HG02610 (cell line): ENCODE results near the gene MKNK2.
"Not testable (repeated sequence)": the region's sequence is repeated elsewhere in the genome, so short reads cannot be mapped to it uniquely, and the experiment has no call there.

Source experiments
- ATAC-seq: cut with Tn5 transposase; IDR thresholded peaks from one replicate; pipeline ENCODE4 v1.9.1; 2021; ENCODE audit warnings: mild to moderate bottlenecking, moderate library complexity; ENCODE audit not compliant: unreplicated experiment

MKNK2 gene

DNA sequence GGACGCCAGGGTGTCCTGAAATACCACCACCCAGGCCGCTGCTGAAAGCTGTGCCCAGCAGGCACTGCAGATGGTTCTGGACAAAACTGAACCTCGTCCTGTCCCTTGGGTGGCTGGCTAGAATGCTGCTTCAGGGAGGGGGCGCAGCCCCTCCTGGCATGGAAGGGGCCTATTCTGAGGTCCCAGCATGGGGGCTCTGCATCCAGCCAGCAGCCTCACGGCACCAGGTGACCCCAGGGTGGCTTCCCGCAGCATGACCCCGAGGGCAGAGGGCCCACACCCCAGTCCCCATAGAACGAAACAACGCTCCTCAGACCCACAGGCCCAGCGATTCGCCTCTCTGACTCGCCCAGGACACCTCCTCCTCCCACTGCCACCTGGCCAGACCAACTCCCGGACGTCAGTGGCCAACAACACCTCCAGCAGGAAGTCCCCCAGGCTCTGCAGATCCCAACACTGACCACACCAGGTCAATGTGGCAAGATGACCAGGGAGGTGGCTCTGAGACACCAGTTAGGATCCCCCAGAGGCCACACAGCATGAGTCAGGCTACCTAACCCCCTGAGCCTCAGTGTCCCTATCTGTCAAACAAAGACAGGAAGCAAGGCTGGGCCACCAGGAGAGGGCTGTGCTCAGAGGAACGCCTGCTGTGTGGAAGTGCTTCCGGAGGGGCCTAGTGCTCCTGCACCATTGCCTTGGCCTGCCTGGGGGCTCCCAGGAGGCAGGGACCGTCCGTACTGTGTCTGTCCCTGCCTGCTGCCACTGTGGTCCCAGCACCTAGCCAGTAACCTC lies 6.1 kb downstream of the MKNK2 start:
- no peak for ATAC-seq

DNA sequence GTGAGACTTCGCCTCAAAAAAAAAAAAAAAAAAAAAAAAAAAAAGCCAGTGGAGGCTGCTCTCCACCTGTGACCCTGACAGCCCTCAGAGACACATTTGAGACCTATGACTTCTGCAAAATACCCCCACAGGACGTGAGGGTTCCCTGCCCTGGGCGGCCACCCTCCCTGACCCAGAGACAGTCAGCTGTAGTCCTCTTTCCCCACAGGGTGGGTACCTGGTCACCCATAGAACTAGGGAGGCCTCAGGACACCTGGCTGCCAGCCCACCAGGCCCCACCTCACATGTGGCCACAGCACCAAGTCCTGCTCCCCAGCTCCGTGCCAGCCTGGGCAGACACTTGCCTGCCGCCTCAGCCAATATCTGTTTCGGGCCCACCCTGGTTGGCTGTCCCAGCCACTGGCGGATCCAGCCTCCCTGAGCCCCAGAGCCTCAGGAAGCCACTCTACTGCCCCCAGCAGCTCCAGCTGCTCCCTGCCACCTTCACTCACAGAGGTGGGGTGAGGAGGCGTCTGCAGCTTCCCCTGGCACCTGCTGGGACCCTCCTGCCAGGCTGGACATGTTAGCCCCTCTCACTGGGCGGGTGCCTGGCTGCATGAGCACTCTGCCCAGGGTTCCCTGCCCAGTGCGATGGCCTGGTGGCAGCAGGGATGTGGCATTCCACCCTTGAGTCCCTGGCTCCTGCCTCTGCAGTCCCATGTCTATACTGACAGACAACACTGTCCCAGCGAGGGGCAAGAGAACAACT lies 6.9 kb downstream of the MKNK2 start:
- no peak for ATAC-seq

DNA sequence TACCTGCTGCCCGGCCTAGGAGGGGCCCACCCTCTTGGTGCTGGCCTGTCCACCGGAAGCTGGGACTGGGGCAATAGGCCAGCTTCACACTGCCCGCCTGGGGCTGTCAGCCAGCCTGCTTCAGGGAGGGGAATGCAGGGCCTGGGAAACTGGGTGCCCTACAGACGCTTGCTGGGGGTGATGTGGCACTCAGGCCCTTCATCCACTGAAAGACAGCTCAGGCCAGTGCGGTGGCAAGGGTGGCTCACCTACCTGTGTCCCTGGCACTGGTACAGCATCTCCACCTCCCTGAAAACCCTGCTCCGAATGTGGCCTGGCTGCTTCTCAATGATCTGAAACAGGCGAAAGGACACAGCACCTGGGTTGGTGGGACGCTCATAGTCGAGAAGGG lies 7.8 kb downstream of the MKNK2 start:
- ATAC-seq = no peak

DNA sequence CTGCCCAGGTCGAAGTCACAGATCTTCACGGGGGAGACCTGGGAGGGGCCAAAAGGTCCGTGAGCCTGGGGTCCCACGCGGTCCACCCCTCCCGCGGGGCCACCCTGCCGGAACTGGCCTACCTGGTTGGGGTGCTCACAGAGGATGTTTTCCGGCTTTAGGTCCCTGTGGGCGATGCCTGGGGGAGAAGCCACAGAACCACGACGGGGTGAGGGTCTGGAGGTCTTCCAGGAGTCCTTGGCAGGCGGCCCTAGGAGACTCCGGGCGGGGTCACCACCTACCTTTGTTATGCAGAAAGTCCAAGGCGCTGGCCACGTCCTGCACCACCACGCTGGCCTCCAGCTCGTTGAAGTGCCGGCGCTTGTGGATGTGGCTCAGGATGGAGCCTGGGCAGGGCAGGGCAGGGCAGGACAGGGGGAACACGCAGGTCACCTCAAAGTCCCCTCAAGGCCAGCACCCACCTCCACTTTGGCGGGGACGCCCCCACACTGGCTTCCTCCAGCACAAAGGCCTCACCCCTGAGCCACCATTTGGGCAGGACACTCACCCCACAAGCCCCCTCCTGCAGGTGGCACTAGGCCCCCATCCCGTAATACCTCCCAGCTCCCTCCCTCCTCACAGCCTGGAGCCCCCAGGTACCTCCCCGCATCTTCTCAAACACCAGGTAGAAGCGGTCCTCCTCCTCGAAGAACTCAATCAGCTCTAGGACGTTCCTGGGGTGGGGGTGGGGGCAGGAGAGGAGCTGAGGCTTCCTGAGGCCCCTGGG lies 8.4 kb downstream of the MKNK2 start:
- no peak for ATAC-seq

DNA sequence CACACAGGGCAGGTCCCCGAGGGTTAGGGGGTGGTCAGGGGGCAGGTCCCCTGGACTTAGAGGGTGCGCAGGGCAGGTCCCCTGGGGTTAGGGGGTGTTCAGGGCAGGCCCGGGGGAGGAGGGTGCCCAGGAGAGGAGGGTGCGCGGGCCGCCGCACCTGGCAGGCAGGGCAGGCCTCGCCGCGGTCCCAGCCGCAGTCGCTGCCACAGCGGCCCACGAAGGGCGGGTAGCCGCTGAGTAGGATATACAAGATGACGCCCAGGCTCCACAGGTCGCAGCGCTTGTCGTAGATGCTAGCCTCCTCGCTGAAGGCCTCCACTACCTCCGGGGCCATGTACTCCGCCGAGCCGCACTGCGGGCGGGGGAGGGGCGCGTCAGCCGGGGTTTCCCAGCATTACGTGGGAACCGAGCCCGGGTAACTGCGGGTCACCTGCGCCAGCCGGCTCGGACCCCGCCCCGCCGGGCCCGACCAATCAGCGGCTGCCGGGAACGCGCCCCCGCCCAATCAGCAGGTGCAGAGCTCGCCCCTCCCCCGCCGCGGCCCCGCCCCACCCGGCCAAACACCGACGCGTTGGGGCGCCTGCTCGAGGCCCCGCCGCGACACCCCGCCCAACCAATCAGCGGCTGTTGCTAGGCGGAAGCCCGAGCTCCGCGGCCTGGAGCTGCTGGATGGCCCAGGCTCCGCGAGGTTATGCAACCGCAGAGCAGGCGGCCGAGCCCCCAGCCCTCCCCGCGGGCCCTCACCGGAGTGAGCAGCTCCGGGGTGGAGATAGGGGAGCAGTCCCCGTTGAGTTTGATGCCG lies 9.2 kb downstream of the MKNK2 start:
- ATAC-seq = peak; percentile 55

DNA sequence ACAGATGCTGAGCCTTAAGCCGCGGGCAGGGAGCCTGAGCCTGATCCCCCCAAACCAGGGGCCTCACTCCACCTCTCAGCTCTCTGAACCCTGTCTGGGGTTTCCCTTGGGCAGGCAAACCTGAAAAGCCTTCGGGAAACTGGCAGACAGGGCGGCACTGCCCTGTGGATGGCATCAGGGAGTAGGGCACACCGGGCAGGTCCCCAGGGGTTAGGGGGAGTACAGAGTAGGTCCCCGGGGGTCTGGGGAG lies 9.7 kb downstream of the MKNK2 start:
- ATAC-seq = no peak

DNA sequence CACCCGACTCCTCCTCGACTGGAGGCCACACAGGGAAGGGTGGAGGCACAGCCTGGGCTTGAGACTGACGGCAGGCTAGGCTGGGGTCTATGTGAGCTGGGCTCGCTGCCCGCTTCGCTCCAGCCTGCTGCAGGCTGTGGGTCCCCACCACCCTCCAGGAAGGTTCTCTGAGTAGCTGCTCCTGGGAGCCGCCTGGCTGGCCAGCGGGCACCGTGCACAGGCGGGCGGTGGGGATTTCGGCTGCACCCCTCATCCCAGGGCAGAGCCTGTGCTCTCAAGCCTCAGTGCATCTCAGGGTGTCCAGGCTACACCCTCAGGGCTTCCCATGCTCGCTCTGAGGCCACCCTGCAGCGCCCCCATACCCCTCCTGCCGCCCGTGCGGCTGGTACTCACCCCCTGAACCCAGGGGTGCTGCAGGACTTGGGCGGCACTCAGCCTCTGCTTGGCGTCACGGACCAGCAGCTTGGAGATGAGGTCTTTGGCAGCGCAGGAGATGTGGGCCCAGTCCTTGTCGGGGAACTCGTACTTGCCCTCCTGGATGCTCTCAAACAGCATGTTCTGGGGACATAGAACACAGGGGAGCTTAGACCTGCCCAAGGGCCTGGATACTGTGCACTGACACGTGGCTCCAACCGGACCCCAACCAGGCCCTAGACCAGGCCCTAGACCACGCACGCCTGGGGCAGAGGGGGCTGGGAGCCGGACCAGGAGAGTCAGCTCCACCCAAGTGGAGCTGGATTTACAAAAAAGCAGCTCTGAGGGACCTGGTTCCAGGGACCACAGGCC lies 10.2 kb downstream of the MKNK2 start:
- no peak for ATAC-seq

DNA sequence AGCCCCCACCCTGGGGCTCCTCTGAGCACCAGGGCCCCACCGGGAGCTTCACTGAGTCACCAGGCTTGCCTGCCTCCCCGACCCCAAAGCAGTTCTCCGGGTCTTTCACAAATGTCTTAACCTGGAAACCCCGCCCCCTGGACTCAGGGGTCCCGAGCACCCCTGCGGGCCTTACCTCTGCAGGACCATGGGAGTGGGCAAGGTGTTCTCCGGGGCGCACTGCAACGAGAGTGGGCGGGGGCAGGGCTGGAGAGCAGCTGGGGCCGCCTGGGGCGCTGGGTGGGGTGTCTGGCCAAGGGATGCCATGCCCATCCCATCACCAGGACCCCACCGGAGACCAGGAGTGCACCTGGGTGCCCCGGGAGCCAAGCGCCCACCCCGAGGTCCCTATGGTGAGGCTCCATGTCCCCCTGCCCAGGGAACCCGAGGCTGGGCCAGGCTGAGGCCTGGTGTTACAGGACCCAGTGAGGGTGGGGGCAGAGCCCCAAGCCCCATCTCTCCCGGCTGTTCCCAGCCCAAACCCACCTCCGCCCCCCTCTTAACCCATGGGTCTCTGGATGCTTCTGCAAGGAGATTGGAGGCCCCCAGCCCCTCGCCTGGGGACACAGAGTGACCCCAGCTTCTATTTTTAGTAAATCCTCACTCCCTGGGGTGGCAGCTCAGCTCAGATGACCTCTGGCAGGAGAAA lies 10.9 kb downstream of the MKNK2 start:
- no peak for ATAC-seq

DNA sequence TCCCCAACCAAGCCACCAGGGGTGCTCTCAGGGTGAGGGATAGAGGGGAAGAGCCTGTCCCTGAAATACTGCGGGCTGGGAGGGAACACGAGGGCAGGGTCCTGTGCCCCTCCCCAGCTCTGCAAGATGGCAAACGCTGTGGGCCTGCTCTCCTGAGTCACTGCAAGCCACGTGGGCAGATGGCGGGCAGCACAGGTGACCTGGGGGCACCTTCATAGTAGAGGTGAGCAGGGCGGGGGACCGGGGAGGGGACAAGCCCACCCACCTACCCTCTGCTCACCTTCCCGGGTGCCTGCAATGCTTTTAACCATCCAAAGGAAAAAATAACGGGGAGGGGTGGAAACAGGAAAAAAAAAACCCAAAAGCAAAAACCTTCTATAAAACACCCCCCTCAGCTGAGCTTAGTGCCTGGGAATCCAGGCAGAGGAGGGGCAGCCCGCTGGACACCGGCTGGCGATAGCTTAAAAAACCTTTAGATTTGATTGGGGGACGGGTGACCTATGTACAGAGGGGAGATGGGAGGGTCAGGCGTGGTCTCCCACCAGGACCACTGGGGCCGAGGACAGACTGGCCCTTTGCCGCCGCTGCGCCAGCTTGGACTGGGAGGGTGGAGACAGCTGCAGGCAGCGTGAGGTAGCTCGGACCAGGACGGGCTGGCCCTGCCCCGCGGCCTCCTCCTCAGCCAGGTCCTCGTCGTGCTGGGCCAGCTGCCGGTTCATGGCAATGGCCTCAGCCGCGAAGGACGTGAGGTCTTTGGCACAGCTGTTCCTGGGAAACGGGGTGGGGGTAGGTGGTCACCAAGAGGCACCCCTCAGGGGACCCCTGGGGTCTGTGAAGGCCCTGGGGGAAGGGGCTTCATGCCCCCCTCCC lies 11.7 kb downstream of the MKNK2 start:
- no peak for ATAC-seq

DNA sequence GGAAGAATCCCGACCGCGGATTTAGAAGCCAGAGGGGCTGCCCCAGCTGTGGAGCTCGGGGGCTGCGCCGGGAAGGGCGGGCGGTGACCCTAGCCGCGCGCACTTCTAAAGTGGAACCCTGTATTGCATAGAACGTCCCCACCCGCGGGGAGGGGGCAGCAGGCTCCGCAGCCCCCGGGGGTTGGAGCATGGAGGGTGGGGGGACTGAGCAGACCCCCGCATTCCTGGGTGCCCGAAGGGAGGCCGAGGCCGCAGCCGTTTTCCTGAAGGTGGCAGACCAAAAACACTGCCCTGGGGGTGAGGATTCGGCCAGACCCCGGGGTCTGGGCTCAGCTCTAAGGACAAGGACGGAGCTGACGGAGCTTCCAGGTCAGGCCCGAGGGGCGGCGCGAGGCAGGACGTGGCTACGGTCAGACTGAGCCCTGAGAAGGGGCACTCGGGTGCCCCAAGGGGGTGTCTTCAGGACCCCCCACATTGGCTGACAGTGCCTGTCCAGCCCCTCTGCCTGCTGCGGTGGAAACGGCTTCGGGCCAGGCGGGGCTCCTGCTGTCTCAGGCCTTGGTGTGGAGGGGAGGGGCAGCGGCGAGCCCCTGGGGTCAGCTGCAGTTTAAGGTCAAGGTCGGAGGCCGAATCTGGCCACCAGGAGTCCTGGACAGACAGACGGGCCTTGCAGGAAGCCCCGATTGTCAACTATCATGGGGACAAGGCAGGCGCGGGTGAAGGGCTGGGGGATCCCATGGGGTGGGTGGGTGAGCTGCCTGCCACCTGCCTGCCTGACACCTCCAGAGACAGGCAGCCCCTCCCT lies 12.6 kb downstream of the MKNK2 start:
- no peak for ATAC-seq

DNA sequence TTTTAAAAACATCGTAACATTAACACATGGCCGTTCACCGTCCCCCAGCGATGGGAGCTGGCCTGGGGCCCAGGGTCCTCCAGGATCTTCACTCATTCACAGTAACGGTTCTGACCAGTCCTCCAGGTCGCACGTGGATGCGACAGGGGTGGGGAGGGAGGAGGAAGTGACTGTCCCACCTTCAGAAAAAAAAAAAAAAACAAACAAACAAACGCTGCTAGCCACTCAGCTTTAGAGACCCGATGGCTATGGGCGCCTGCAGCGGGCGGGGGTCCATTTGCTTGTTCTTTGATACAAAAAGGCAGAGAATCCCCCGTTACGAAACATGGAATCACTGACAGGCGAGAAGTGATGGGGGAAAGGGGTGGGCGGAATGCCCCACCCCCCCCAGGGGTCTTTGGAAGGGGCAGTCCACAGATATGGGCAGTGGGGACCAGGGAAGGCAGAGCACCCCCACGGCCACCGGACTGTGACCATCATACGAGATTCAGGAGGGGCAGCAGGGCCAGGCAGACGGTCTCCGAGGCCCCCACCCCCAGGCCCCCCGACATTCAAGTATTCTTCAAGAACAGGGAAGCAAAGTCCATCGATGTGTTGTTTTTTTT lies 13.3 kb downstream of the MKNK2 start:
- ATAC-seq = no peak

DNA sequence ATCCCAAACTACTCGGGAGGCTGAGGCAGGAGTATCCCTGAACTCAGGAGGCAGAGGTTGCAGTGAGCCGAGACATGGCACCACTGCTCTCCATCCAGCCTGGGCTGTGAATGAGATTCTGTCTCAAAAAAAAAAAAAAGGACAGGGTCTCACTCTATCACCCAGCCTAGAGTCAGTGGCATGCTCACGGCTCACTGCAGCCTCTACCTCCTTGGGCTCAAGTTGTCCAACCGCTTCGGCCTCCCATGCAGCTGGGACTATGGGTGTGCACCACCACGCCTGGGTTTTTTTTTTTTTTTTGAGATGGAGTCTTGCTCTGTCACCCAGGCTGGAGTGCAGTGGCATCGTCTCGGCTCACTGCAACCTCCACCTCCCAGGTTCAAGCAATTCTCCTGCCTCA lies 14.6 kb downstream of the MKNK2 start:
- ATAC-seq = no peak

DNA sequence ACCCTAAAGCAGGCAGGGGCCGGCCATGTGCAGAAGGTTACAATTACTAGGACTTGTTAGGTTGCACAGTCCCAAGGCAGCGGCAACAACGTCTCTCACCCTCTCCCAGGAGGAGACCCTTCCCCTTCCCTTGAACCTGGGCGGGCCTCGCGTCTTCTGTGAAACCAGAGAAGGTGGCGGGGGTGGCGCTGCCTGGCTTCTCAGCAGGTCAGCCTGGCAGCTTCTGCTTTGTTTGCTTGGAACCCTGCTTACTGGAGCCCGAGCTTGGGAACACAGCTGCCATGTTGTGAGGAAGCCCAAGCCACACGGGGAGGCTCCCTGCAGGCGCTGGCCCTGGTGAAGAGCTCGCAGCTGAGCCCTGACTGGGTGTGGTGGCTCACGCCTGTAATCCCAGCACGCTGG lies 15.5 kb downstream of the MKNK2 start:
- ATAC-seq = no peak

DNA sequence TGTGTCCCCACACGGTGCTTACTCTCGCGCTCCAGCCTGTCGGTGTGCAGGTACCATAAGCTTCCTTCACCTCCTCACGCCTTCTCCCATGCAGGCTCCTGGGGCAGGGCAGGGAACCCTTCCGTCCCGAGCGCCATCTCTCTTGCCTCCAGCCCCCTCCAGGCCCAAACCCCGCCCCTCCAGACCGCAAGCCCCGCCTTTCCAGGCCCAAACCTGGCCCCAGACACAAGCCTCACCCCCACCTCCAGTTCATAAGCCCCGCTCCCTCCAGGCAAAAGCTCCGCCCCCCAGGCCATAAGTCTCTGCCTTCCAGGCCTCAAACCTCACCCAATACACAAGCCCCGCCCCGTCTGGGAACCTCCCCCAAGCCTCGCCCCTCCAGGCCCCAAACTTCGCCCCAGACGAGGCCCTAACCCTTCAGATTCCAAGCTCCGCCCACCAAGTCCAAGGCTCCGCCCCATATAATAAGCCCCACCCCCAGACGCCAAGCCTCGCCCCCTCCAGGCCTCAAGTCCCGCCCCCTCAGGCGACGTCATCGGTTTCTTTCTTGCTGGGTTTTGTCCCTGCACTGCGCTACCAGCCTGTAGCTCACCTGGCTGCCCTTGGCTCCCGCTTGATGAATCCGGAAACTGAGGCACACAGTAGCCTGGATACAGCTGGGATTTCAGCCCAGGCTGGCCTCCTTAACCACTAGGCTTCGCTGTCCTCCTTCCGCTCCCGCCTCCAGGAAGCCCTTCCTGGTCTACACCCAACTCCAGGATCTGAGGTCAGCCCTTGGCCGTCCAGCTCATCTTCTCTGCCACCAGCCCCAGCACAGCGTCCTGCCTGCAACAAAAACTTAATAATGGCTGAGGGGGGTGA lies 16.1 kb downstream of the MKNK2 start:
- ATAC-seq = no peak

DNA sequence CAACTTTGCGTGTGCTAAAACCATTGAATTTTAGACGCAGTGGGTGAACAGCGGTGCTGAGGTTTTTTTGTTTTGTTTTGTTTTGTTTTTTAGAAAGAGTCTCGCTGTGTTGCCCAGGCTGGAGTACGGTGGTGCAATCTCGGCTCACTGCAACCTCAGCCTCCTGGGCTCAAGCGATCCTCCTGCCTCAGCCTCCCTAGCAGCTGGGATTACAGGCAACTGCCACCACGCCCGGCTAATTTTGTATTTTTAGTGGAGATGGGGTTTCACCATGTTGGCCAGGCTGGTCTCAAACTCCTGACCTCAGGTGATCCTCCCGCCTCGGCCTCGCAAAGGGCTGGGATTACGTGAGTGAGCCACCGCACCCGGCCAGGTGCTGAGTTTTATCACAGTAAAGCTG lies 16.8 kb downstream of the MKNK2 start:
- ATAC-seq = not testable (repeated sequence)

DNA sequence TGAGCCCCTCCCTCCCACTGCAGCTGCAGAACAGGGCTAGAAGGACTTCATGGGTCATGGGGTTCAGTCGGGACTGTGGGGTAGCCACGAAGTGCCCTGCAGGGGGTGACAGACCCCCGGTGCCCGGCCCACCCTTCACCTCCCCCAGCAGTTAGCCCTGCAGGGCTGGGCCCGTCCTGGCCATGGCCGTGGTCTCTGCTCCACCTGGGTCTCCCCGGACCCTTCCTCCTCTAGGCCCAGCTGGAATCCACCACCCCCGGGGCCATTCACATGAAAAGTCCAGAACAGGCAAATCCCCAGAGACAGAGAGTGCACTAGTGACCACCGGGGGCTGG lies 17.3 kb downstream of the MKNK2 start:
- no peak for ATAC-seq
